ENCODE data around the gene CRELD2. TPM values are rescaled to one million over a fixed set of nuclear protein-coding genes. Genes with fewer than 3 reads are reported as not detected.

CRELD2 gene
- total and polyA plus RNA-seq, 2 of the 13 experiments (the other 11 are each of a cell fraction or from before 2014, with no cell fraction given) = 17.2 to 44.7 TPM

GRCh38 chr22:49910229-49911155 is 7.9 kb upstream of the CRELD2 start:
- WGBS (ENCODE audit: low lambda C conversion rate) = 67% methylated on average over 11 of the region's 27 CpGs
- intact Hi-C loops (cut with micrococcal nuclease; ENCODE audit: unreplicated experiment) = no loop called here
- TF ChIP-seq AGO2 (optimal IDR thresholded peaks at IDR 0.05; ENCODE audit: low read depth, low read length) = peak; percentile 13
- no peak for TF ChIP-seq ZNF513 (CRISPR knock-in tag; conservative IDR thresholded peaks at IDR 0.05)
- TF ChIP-seq HNF4A (CRISPR knock-in tag; IDR thresholded peaks at IDR 0.05) = peak; percentile 31; the same call in 1 of the 2 replicates
- TF ChIP-seq ZNF609 (CRISPR knock-in tag; IDR thresholded peaks at IDR 0.05; ENCODE audit: borderline replicate concordance) = no peak
- TF ChIP-seq FOXK1 (CRISPR knock-in tag; IDR thresholded peaks at IDR 0.05; ENCODE audit: borderline replicate concordance, low read depth) = no peak
- TF ChIP-seq TRIM24 (CRISPR knock-in tag; IDR thresholded peaks at IDR 0.05) = no peak
- TF ChIP-seq PLSCR1 (CRISPR knock-in tag; IDR thresholded peaks at IDR 0.05; ENCODE audit: borderline replicate concordance) = no peak
- no peak for TF ChIP-seq JUNB (CRISPR knock-in tag; IDR thresholded peaks at IDR 0.05; ENCODE audit: borderline replicate concordance)
- TF ChIP-seq THRA (CRISPR knock-in tag; IDR thresholded peaks at IDR 0.05; ENCODE audit: borderline replicate concordance) = no peak
- TF ChIP-seq PBX2 (CRISPR knock-in tag; IDR thresholded peaks at IDR 0.05) = no peak
- no peak for TF ChIP-seq ARHGAP35 (CRISPR knock-in tag; IDR thresholded peaks at IDR 0.05; ENCODE audit: borderline replicate concordance)
- peak; percentile 58; the same call in 1 of the 2 replicates for TF ChIP-seq ZBTB38 (CRISPR knock-in tag; IDR thresholded peaks at IDR 0.05)

More at GRCh38 chr22:49910229-49911155, 7.9 kb upstream of the CRELD2 start:
- H3K36me3 ChIP-seq (replicated peaks in 1 of 2; ENCODE audit: control insufficient read depth in 1 of 2, insufficient read depth in 2 of 2, low read length in 2 of 2) = peaks cover 9 to 32% of the 10 kb centered on the region in 2 experiments; a peak in 4 of 5 replicates
- in situ Hi-C loops (cut with HindIII; ENCODE audit: extremely low pct_ligation_motif_present, low pct_unique_long_range_greater_than_20kb) = no loop called here
- ATAC-seq (peak; percentile 21; the same call in 1 of the 3 replicates), FAIRE-seq (no peak), DNase-seq (ENCODE audit: low spot score) (no peak)
- no peak overlapping the region for H3K9ac ChIP-seq (ENCODE audit: insufficient read depth, low read depth, low read length)
- H3K27me3 ChIP-seq (ENCODE audit: control insufficient read depth in 1 of 2, insufficient read depth in 2 of 2, low read length in 2 of 2) = no peaks in the 10 kb centered on the region
- no peaks in the 10 kb centered on the region for H3K79me2 ChIP-seq (ENCODE audit: insufficient read depth, low read length)
- BruUV-seq (replicated peaks) = no TSS peak
- H3K9me3 ChIP-seq (ENCODE audit: low read length) = no peaks in the 10 kb centered on the region
- no peak overlapping the region for H3K4me3 ChIP-seq (replicated peaks in 1 of 3; ENCODE audit: insufficient read depth in 1 of 3, low read depth in 2 of 3, low read length in 3 of 3)
- POLR2A ChIA-PET = no interaction called here
- H3K4me1 ChIP-seq (ENCODE audit: insufficient read depth, low read length) = peaks cover 12% of the 10 kb centered on the region
- CTCF ChIA-PET (ENCODE audit: low intra/inter-chr PET ratio, low total read pairs) = no interaction called here
- H3K27ac ChIP-seq (ENCODE audit: extremely low read length, insufficient read depth, low read length) = no peak overlapping the region
- H4K20me1 ChIP-seq (ENCODE audit: insufficient read depth, low read length) = no peaks in the 10 kb centered on the region
- no peak overlapping the region for H2AFZ ChIP-seq (ENCODE audit: low read length)
- no peak overlapping the region for H3K4me2 ChIP-seq (ENCODE audit: low read depth, low read length)

All from HepG2 (cell line).